Measurements from ENCODE around the gene DDX11. TPM values are rescaled to one million over a fixed set of nuclear protein-coding genes. Genes with fewer than 3 reads are reported as not detected.
"Not testable (repeated sequence)": the region's sequence is repeated elsewhere in the genome, so short reads cannot be mapped to it uniquely, and the experiment has no call there.

Gene DDX11
- total RNA-seq, 1 experiment from 2014 or later, result 191 TPM

- Histone ChIP-seq H3K36me3 (ENCODE audit: low read depth) (no peaks in the 10 kb centered on the region), H2AFZ (no peak overlapping the region), H3K4me1 (replicated peaks; ENCODE audit: insufficient read depth) (no peaks in the 10 kb centered on the region), H3K4me3 (no peak overlapping the region), H3K27ac (no peak overlapping the region), H3K27me3 (ENCODE audit: insufficient read depth, low read depth) (no peaks in the 10 kb centered on the region), H4K20me1 (ENCODE audit: insufficient read depth) (no peaks in the 10 kb centered on the region), H3K9me2 (ENCODE audit: insufficient read depth) (no peaks in the 10 kb centered on the region), H3K79me2 (ENCODE audit: low read depth) (no peaks in the 10 kb centered on the region), H3K4me2 (no peak overlapping the region), H3K9me3 (ENCODE audit: insufficient read depth, low read depth) (no peaks in the 10 kb centered on the region), H3F3A (ENCODE audit: insufficient read depth, low read depth) (no peaks in the 10 kb centered on the region)
- no peak for DNase-seq
- POLR2A ChIA-PET (ENCODE audit: unreplicated experiment), result no interaction called here
- TF ChIP-seq CTCF (conservative IDR thresholded peaks at IDR 0.05) (no peak), EZH2 (IDR thresholded peaks at IDR 0.05; ENCODE audit: low read depth) (no peak)
- no TSS peak for BruUV-seq (replicated peaks)
- CTCF ChIA-PET, result interaction anchor here (0.7 kb wide), 1 partner anchor 212 kb away, joined by 3 read pairs; no protein-coding TSS in a partner anchor
- intact Hi-C loops (cut with micrococcal nuclease; ENCODE audit: unreplicated experiment), result no loop called here
Observed at GRCh38 chr12:31089072-31089471, 15.4 kb downstream of the DDX11 start.

- H3K79me2 ChIP-seq (ENCODE audit: low read depth); CTCF ChIA-PET; POLR2A ChIA-PET (ENCODE audit: unreplicated experiment); H3K9me3 ChIP-seq (ENCODE audit: insufficient read depth, low read depth); H3K9me2 ChIP-seq (ENCODE audit: insufficient read depth); H3K27me3 ChIP-seq (ENCODE audit: insufficient read depth, low read depth); H3K4me2 ChIP-seq; H2AFZ ChIP-seq; intact Hi-C loops (cut with micrococcal nuclease; ENCODE audit: unreplicated experiment); H3K4me1 ChIP-seq (replicated peaks; ENCODE audit: insufficient read depth); H4K20me1 ChIP-seq (ENCODE audit: insufficient read depth); H3F3A ChIP-seq (ENCODE audit: insufficient read depth, low read depth); BruUV-seq (replicated peaks); H3K27ac ChIP-seq; DNase-seq; H3K36me3 ChIP-seq (ENCODE audit: low read depth); H3K4me3 ChIP-seq: not testable (repeated sequence)
Observed at GRCh38 chr12:31091629-31092028, 18.0 kb downstream of the DDX11 start.

- BruUV-seq (replicated peaks); H3K36me3 ChIP-seq (ENCODE audit: low read depth): not testable (repeated sequence)
Observed at GRCh38 chr12:31092718-31093117, 19.1 kb downstream of the DDX11 start.

GRCh38 chr12:31095080-31095860 is 21.6 kb downstream of the DDX11 start:
- H3F3A ChIP-seq (ENCODE audit: insufficient read depth, low read depth); H3K27ac ChIP-seq; H2AFZ ChIP-seq; H3K9me2 ChIP-seq (ENCODE audit: insufficient read depth); intact Hi-C loops (cut with micrococcal nuclease; ENCODE audit: unreplicated experiment); H3K79me2 ChIP-seq (ENCODE audit: low read depth); H3K27me3 ChIP-seq (ENCODE audit: insufficient read depth, low read depth); POLR2A ChIA-PET (ENCODE audit: unreplicated experiment); DNase-seq; H3K4me3 ChIP-seq; BruUV-seq (replicated peaks); H3K36me3 ChIP-seq (ENCODE audit: low read depth); CTCF ChIA-PET; H4K20me1 ChIP-seq (ENCODE audit: insufficient read depth); H3K4me2 ChIP-seq; H3K9me3 ChIP-seq (ENCODE audit: insufficient read depth, low read depth); H3K4me1 ChIP-seq (replicated peaks; ENCODE audit: insufficient read depth): not testable (repeated sequence)

More at GRCh38 chr12:31092718-31093117, 19.1 kb downstream of the DDX11 start:
- H3K9me3 ChIP-seq (ENCODE audit: insufficient read depth, low read depth); intact Hi-C loops (cut with micrococcal nuclease; ENCODE audit: unreplicated experiment); H2AFZ ChIP-seq; CTCF ChIA-PET; H3K27ac ChIP-seq; H3K79me2 ChIP-seq (ENCODE audit: low read depth); H3K4me1 ChIP-seq (replicated peaks; ENCODE audit: insufficient read depth); H3K4me3 ChIP-seq; POLR2A ChIA-PET (ENCODE audit: unreplicated experiment); H3K4me2 ChIP-seq; H4K20me1 ChIP-seq (ENCODE audit: insufficient read depth); H3K9me2 ChIP-seq (ENCODE audit: insufficient read depth); DNase-seq; H3F3A ChIP-seq (ENCODE audit: insufficient read depth, low read depth); H3K27me3 ChIP-seq (ENCODE audit: insufficient read depth, low read depth): not testable (repeated sequence)

- not testable (repeated sequence) for H2AFZ ChIP-seq, H3K27ac ChIP-seq
Observed at GRCh38 chr12:31096251-31097065, 22.8 kb downstream of the DDX11 start.

GRCh38 chr12:31097819-31098218 is 24.2 kb downstream of the DDX11 start:
- H3K36me3 ChIP-seq (ENCODE audit: low read depth); H3K9me2 ChIP-seq (ENCODE audit: insufficient read depth); H3K4me2 ChIP-seq; H3K9me3 ChIP-seq (ENCODE audit: insufficient read depth, low read depth); H3K27ac ChIP-seq; H3K79me2 ChIP-seq (ENCODE audit: low read depth); H3K27me3 ChIP-seq (ENCODE audit: insufficient read depth, low read depth); intact Hi-C loops (cut with micrococcal nuclease; ENCODE audit: unreplicated experiment); DNase-seq; H3K4me3 ChIP-seq; H3F3A ChIP-seq (ENCODE audit: insufficient read depth, low read depth); H3K4me1 ChIP-seq (replicated peaks; ENCODE audit: insufficient read depth); POLR2A ChIA-PET (ENCODE audit: unreplicated experiment); CTCF ChIA-PET; BruUV-seq (replicated peaks); H2AFZ ChIP-seq; H4K20me1 ChIP-seq (ENCODE audit: insufficient read depth): not testable (repeated sequence)

More at GRCh38 chr12:31096251-31097065, 22.8 kb downstream of the DDX11 start:
- CTCF ChIA-PET; H3K4me1 ChIP-seq (replicated peaks; ENCODE audit: insufficient read depth); DNase-seq; H3K27me3 ChIP-seq (ENCODE audit: insufficient read depth, low read depth); H3K9me3 ChIP-seq (ENCODE audit: insufficient read depth, low read depth); H3F3A ChIP-seq (ENCODE audit: insufficient read depth, low read depth); POLR2A ChIA-PET (ENCODE audit: unreplicated experiment); H3K79me2 ChIP-seq (ENCODE audit: low read depth); BruUV-seq (replicated peaks); H4K20me1 ChIP-seq (ENCODE audit: insufficient read depth); H3K36me3 ChIP-seq (ENCODE audit: low read depth); H3K4me3 ChIP-seq; H3K9me2 ChIP-seq (ENCODE audit: insufficient read depth); H3K4me2 ChIP-seq; intact Hi-C loops (cut with micrococcal nuclease; ENCODE audit: unreplicated experiment): not testable (repeated sequence)
